ENCODE results near the gene PRKCH.
"Not testable (repeated sequence)": the region's sequence is repeated elsewhere in the genome, so short reads cannot be mapped to it uniquely, and the experiment has no call there.

PRKCH gene

DNA sequence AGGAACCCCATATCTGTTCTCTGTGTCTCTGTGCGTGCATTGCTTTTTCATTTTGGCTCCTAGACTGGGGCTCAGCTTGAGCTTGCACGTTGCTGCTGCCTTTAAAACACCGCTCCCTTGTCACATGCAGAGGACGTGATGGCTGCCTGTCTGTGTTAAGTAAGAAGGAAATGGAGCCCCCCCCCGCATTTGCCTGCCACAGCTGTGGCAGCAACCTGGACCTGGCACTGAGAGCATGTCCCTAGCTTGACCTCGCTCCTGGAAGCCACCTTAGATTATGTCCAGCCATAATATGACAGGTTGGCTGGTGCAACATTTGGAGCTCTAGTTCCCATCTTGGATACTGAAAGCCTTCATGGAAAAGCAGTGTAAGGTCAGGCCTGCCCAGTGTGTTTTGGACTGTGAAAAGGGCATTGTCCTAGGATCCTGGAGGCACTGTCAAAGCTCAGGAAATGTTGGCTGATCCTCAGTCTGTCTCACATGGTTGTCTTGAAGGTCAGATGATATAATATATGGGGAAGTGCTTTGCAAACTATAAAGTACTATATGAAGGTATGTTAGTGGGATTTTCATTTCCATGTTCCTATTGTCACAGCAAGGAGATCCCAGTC, 73.8 kb downstream of the PRKCH start:
- no peak for DNase-seq

DNA sequence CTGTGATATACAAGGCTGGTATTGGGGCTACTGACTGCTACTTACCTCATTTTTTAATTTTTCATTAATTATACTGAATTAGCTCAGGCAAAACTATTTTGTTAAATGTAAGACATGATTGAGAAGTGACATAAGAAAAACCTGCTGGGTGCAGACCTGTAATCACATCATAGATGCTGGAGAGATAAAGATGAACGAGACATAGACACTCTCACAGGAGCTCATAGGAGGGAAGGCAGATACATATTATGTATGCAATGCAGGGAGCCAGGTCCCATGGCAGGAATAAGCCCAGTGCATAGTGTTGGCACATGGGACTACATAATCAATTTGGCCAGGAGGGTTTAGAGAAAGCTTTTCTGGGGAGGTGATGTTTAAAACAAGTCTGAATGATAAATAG, 74.9 kb downstream of the PRKCH start:
- DNase-seq, result no peak

DNA sequence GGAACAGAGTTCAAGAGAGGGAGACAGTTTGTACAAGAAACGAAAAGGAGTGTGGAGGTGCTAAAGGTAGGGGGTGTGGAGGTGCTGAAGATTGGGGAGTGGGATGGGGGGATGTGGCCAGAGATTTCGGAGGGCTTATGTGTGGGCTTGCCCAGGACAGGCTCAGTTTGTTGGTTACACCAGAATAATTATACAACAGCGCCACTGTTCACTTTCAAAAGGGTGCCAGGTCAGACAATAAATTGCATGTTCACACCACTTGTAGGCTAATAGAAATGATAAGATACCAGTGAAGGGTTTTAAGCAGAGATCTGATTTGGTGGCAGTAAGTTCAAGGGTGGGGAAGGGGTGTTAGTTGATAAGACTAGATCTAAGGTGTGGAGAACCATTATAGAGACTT, 75.3 kb downstream of the PRKCH start:
- no peak for DNase-seq

DNA sequence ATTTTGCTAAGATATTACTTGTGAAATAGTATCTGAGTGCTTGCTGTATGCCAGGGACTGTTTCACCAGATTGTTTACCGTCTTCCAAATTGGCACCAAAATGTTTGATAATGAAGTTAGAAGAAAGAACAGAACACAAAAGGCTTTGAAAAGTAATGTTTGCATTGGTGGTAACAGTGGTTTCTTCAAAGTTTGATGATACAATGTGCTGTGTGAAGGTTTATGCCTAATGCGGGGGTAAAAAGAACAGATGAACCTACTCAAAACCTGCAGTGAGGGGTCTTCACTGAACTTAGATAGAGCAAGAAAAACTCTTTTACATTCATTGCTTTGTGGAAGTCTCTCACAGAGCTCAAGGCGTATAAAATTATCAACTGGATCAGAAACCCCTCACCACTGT, 76.2 kb downstream of the PRKCH start:
- no peak for DNase-seq

DNA sequence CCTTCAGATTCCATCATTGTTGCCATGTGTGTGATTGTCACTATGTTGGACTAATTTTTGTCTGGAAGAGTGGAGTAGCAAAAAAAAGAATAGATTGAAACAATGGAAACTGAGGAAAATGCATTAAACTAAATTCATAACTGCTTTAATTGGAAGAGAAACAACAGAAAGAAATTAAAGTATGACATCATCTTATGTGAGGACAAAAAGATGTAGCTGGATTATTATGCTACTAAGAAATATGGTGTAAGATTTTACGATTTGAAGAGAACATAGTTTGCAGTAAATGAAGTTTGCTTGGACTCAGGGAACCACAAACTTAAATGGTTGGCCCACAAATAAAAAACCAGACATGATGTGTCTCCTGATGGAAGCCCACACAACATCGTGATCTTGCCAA, 76.8 kb downstream of the PRKCH start:
- no peak for DNase-seq

DNA sequence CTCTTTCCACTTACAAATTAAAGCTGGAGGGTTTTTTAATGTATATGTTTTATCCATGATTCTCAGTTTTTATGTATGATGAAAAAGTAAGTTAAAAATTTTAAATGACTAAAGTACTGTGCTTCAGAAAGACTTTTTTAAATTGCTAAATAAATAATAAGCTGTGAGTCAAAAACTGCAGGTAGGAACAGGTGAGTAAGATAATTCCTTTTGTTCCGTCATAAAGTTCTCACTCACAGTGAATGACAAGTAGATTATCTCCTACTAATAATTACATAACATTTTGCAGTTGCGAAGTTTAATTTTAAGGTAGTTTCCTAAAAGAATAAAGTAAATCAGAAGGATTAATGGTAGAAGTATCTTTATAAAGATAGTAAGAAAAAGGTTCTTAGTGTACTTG, 78.0 kb downstream of the PRKCH start:
- no peak for DNase-seq

DNA sequence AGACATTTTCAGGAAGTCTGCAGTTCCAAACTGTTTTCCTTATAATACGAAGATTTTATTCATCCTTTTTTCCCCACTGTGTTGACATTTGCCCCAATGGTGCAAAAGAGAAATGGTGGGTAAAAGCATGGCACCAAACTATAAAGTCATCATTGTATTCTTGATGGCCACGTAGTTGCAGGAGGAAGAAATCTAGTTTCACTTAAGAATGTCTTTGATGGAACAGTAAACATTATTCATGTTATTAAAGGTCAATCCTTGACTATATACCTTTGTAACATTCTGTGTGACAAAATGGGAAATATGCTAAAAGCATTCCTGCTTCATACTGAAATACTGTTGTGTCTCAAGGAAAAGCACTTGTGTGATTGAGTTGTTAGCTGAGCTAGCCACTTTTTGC, 80.1 kb downstream of the PRKCH start:
- DNase-seq, result no peak

DNA sequence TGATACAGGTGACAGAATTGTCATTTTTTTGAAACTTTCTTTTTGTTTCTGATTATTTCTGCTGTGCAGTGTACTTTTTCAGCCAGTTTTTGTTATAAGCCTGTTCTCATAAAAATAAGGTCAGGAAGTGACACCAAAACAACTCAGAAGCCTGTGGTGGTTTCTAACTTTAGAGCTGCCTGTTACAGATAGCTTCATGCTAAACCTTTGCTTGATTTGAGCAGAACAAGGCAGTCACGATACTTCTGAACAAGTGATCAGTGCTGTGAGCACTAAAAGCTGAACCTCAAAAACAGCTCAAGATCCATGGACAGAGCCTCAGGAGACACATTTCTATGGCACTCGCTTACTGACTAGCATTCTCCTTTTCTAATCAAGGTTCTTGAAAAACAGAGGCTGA, 82.0 kb downstream of the PRKCH start:
- DNase-seq, result no peak

DNA sequence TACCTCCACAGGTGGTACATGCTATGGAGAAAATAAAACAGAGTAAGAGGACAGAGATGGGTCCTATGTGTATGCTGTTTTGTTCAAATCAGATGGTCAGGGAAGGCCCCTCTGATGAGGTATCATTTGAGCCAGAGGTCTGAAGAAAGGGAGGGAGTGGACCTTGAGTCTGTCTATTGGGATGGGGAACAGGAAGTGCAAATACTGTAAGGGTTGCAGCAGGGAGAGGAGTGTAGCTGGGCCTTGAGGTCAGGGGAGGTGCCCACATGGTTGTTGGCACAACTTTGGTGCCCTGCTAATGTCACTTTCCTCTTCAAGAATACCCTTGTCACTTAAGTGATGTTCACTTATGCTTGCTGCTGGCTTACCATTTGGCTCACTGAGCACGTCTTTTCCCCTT, 83.3 kb downstream of the PRKCH start:
- no peak for DNase-seq

DNA sequence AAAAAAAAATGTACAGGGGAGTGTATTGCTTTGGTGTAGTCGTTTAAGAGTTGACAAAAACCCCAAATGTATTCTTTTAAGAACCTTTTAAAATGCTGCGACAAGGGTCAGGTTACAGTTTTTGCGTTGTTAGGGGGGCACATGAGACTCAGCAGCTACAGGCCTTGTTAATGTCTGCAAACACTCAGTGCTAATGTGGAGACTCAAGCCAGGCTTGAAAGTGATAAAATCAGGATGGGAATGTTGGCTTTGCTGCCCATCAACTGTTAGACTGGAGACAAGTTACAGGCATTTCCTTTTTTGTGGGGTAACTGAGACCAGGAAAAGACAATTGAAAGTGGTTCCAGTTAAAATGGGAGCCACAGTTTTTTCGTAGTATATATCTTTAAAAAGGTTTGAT, 84.8 kb downstream of the PRKCH start:
- DNase-seq, result no peak

DNA sequence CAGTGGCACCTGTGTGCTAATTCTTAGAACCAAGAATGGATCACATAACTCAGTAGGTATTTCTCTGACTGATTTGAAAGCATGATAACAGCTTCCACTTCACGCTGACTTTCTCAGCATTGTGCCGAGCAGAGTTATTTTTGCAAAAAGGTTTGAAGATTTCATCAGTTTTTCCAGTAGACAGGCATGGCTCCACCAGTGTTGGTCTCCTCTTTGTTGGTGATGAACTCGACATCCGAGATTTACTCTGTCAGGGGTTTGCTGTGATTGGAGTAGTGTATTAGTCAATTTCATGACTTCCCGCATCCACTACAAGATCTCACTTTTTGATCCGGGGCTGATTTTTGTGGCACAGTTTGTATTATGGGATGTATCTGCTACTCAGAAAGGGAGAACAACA, 85.3 kb downstream of the PRKCH start:
- DNase-seq, result no peak

DNA sequence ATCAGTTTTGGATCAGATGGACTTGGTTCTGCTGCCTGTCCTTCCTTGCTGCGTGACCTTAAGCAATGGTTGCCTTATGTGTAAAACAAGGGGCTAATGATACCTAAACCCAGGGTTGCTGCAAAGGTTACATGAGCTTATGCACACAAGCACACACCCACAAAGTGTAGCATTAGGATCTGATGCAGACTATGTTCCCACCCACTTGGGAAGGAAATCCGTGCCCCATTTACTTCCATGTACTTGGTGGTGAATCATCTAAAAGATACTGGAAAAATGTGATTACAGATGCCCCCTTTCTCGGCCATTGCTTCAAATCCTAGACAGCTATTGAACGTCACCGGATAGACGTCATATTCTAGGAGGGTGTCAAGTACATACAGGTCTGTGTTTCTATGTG, 87.1 kb downstream of the PRKCH start:
- DNase-seq, result no peak

DNA sequence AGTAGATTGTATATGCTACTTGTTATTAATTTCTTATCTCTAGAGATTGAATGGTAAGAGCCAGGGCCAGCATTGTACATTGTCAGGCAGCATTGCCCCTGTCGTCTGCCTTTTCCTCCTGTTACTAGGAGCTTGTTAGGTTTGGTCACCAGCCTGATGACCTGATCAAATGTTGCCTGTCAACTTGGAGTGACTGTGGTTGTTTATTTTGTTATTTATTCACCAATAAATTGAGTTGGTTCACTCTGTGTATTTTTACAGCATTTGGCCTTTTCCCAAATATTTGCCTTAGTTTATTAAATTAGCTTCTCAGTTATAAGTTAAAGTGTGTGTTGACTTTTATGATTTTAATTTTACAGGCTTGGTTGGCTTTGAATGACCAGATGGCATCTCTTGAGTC, 88.4 kb downstream of the PRKCH start:
- DNase-seq, result no peak

DNA sequence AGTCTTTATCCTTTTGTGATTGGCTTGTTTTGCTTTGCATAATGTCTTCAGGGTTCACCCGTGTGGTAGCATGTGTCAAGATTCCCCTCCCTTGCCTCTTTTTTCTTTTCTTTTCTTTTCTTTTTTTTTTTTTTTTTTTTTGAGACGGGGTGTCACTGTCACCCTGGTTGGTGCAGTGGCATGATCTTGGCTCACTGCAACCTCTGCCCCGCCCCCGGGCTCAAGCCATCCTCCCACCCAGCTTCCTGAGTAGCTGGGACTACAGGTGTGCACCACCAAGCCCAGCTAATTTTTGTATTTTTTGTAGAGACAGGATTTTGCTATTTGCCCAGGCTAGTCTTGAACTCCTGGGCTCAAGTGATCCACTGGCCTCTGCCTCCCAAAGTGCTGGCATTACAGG, 94.6 kb downstream of the PRKCH start:
- DNase-seq, result not testable (repeated sequence)

DNA sequence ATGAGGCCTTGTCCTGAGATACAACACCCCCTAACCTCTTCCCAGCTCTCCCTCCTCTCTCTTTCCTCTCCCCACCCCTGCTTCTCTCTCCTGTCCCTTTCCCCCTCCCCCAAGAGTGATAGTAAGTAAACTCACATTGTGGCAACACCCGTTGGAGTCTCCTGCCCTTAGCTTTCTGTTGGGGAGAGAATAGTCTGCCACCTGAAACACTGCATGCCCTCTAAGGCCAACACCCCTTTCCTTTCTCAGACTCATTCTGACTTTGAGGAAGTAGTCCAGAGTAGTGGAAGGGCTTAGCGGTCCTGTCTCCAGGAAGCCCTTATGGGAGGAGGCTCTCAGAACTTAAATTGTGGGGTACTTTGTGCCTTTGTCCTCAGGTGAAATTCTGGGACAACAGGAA, 95.2 kb downstream of the PRKCH start:
- DNase-seq, result no peak

DNA sequence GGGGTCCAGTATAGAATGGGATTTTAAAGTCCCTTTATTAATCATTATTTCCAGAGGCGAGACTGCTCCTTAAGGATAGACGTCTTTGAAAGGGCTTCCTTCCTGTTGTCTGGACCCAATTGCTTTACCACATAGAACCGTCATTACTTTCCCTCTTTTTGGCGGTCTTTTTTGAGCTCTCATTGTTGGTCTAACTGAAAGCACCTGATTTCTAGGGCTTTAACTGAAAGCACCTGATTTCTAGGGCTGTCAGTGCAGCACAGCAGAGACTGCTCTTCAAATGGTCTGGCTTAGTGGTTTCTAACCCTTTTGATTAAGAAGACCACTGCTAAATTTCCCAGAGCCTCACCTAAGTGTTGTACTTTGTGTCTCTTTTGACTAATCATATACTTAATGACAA, 95.8 kb downstream of the PRKCH start:
- DNase-seq, result no peak

DNA sequence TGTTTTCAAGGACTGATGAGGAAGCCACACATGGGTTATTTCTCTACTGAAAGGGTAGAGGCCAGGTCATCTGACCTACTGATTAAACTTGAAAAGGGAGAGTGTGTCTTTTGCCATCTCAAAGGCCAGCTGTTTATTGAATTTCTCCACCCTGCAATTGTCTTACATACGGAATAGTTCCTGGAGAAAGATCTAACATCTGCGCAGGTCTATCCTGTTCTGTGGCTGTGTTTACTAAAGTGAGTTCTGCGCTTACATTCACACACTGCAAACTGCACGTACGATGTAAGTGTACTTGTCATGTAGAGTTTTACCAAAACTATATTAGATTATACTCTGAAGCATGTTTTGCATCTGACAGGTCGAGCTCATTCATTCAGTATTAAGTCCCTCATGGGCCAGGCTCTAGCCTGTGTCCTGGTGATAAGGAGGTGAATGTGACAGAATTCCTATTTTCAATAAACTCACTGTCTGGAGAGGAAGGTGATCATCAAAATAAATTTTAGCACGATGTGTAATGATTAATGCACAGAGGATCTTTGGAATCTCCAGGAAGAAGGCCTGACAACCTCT, 96.6 kb downstream of the PRKCH start:
- no peak for DNase-seq

DNA sequence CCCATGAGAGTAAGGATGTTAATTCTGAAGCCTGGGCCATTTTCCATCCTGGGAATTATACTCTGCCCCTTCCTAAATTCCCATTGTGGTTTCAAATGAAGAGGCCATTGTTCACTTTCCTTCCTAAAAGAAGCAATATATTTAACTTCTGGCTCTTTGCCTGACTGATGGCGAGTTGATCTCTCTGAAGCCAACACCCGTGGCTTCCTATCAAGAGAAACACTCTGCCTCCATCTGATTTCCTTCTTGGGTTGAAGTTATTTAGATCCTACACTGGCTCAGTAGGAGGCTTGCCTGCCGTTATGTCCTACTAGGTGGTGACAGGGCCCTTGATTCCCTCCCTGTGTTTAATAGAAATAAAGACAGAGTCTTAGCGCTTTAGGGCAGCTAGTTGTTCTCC, 97.4 kb downstream of the PRKCH start:
- no peak for DNase-seq

DNA sequence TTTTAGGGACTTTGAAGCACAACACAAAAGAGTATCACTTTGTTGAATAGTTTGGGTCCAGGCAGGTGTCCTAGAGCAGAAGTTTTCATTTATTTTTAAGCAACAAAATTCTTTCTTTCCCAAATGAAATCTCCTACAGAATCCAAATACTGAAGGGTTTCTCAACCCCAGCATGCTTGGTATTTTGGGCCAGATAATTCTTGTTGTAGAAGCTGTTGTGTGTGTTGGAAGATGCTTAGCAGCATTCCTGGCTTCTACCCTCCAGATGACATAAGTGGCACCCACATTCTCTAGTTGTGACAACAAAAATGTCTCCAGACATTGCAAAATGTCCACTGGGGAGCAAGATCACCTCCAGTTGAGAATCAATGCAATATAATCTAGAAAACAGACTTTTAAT, 97.8 kb downstream of the PRKCH start:
- no peak for DNase-seq

DNA sequence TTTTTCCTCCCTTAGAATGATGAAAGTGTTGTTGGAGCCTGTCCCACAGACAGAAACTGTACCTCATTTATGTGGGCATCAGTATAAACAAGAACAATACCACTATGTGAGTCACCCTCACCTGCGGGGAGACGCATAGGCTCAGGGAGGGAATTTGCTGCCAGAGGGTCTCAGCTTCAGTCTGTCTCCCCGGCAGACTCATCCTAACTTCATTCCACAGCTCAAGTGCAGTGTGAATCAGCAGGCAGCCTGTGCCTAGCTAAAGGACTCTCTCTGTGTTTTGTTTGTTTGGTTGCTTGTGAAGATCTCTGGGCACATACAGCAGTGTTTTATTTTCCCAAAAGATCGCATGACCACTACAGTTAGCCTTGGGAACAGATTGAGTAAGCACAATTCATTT, 98.9 kb downstream of the PRKCH start:
- DNase-seq, result peak; percentile 17

DNA sequence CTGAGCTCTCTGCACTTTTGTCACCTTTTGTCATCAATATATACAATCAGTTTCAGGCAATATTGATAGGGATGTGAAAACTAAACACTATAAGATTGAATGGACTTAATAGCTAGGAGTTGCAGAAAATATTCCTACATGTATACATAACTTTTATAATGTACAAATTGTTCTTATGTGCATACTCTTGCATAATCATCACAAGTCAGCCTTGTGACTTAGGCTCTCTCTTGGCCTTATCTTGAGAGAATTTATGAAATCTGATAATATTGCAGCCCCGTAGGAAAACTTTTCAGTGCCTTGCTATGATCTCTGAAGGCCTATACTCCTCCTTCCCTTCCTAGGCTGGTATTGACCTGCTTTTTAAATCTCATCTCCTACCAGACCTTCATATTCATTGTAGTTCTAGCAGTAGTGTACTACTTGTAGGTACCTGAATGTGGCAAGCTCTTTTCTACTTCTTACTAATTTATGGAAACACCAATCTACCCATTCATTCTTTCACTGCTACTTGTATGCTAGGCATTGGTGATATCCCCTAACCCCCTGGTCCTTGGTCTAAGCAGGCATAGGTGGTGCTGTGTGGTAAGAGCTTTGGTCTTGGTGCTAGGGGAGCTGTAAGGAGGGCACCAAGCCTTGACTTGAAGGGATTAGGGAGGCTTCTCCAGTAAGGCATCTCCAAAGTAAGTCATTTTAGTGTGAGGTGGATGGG, 100.0 kb downstream of the PRKCH start:
- no peak for DNase-seq

DNA sequence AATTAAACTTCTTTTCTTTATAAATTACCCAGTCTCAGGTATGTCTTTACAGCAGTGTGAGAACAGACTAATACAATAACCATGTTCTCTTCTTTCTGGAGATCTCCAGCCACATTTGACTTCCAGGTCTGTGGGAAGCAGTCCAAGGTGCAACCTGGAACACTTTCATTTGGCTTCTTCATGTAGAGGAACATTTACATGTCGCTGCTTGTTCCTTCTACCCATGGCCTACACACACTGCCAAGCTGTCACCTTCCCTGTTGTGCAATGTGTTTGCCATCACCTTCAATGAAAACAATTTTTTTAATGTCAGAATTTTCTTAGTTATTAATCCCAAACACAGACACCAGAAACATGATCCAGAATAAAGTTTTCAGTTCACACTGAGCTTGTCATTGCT, 104.7 kb downstream of the PRKCH start:
- no peak for DNase-seq

DNA sequence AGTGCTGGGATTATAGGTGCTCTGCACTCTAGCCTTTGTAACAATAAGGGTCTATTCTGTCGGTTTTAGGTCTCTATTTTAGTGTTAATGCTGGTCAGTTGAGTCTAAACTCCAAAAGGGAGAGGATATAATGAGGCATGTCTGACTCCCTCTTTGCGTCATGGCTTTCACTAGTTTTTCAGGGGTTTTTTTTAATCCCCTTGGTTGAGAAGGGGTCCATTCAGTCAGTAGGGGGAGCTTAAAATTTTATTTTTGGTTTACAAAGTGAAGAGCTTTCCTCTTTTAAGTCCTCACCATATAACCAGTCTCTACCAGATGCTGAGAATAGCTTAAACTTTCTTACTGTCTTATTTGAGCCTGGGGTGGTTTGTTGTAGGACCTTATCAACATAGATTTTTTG, 106.9 kb downstream of the PRKCH start:
- DNase-seq, result no peak

DNA sequence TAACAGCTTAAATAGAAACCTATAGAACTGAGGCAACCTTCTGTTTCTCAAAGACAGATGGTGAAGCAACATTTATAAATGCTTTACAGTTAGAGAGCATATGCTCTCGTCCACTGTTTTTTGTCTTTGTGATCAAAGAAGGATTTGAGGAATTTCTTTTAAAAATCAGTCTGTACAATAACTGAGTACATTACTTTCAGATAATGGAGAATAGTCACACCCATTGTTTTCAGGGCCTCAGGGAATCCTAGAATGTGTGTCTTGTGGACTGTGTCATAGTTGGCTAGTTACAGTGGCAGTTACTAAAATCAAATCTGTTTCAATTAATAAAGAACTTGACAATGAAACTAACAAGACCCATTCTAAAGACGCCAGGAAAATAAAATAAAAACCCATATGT, 107.9 kb downstream of the PRKCH start:
- no peak for DNase-seq

Measured in stimulated activated CD4-positive, alpha-beta T cell treated with anti-CD3 and anti-CD28 coated beads, Interleukin-4, amount 100 ng/mL, for 1 hour (primary cell).